ENCODE results near the gene UPF3B. TPM values are rescaled to one million over a fixed set of nuclear protein-coding genes. Genes with fewer than 3 reads are reported as not detected.

The UPF3B gene
- total RNA-seq, 2 donors from 2014 or later: 14.6 to 15.3 TPM

DNA sequence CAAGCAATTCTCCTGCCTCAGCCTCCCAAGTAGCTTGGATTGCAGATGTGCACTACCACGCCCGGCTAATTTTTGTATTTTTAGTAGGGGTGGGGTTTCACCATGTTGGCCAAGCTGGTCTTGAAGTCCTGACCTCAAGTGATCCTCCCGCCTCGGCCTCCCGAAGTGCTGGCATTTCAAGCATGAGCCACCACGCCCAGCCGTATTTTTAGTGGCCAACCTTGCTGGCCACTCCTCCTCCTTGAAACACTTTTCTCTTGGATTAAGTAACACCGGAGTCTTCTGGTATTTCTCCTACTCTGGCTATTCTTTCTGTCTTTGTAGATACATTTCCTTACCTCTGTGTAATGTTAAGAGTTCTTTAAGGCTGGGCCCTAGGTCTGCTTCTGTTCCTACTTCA, 50.2 kb downstream of the UPF3B start:
- ATAC-seq (no peak), DNase-seq (ENCODE audit: low spot score) (no peak)
- Mint-ChIP-seq H3K4me1 (ENCODE audit: low read depth in 2 of 2) (no peaks in the 10 kb centered on the region), H3K36me3 (no peaks in the 10 kb centered on the region), H3K9me3 (no peaks in the 10 kb centered on the region), H3K27ac (no peak overlapping the region), H3K4me3 (no peak overlapping the region), H3K27me3 (peaks cover 0 to 4% of the 10 kb centered on the region in 2 donors)

DNA sequence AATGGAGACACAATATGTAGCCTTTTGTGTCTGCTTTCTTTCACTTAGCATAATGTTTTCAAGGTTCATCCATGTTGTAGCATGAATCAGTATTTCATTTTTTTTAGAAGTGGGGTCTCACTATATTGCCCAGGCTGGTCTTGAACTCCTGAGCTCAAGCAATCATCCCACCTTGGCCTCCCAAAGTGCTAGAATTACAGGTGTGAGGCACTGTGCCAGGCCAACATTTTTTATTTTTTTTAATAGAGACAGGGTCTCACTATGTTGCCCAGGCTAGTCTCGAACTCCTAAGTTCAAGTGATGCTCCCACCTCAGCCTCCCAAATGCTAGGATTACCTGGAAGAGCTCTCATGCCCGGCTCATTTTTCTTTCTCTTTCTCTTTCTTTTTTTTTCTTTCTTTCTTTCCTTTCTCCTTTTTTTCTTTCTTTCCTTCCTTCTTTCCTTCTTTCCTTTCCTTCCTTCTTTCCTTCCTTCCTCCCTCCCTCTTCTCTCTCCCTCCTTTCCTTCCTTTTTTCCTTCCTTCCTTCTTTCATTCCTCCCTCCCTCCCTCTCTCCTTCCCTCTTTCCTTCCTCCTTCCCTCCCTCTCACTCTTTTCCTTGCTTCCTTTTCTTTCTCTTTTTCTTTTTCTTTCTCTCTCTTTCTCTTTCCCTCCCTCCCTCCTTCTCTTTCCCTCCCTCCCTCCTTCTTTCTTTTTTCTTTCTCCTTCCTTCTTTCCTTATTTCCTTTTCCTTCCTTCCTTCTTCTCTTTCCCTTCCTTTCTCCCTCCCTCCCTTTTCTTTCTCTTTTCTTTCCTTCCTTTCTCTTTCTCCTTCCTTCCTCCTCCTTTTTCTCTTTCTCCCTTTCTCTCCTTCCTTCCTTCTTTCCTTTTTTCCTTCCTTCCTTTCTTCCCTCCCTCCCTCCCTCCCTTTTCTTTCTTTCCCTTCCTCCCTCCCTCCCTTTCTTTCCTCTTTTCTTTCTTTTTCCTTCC, 51.2 kb downstream of the UPF3B start:
- Mint-ChIP-seq H3K36me3 (no peaks in the 10 kb centered on the region), H3K9me3 (no peaks in the 10 kb centered on the region), H3K27ac (no peak overlapping the region), H3K27me3 (no peaks in the 10 kb centered on the region), H3K4me3 (no peak overlapping the region), H3K4me1 (ENCODE audit: low read depth in 2 of 2) (no peaks in the 10 kb centered on the region)
- ATAC-seq (no peak), DNase-seq (ENCODE audit: low spot score) (no peak)

DNA sequence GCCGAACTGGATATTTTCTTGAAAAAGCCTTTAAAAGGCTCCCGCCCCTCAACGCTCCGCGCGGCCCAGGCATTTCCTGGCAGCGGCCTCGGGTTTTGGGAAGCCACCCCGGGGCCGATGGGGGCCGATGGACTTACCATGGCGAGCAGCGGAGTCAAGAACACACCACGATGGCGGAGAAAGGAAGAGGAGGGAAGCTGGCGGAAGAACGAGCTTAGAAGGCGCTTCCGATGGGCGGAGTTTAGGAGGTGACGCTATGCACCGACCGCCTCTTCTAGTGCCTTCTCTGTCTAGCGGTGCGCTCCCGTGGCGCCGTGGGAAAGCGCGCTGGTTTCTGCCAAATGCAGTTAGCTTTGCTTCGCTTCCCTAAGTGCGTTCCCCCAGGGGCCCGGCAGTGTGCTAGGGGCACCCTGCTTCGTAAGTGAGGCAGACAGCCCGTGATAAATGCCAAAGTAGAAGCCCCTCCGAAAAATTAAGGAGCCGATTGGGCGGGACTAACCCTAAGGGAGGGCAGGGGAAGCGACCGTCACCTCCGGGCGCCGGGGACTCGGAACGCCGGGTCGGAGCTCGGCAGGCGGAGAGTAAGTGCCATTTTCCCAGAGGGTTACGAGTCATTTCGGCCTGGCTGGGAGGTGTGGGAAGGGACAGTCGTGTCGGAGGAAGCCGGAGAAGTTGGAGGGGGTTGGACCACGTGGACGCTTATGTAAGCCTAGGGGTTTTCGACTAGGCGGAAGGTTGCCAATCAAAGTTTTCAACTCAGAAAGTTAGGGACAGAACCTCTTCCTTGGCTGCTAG, 61.1 kb downstream of the UPF3B start, which contains the start of gene RPL39:
RPL39 (minus strand) TSS at position 194 of the 795 bp plus-strand sequence; CDS start at position 140, 54 bp downstream.
- H3K4me3 Mint-ChIP-seq: peak within 1 kb of the TSS; percentile 89

DNA sequence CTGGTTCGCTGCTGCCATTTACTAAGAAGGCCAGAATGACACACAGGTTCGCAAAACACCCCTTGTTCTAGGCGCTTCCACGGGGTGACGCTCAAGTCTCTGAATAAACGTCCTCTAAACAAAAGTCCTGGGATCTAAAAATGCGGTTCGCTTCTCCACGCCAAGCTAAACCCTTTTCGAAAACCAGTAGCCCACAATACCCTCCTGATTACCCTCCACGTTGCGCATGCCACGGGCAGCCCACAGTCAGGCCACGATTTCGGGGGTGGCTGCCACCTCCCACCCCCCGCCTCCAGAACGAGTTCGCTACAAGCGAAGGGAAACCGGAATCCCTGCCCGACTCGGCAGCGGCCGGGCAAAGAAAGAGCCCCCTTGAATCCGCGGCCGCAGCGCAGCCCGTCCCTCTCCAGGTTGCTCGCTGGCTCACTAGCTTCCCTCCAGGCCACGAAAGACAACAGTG, 61.8 kb downstream of the UPF3B start:
- H3K36me3 Mint-ChIP-seq: peaks cover 9% of the 10 kb centered on the region
- H3K27me3 Mint-ChIP-seq: no peaks in the 10 kb centered on the region
- DNase-seq (ENCODE audit: low spot score): no peak
- H3K27ac Mint-ChIP-seq: peak overlapping the region; percentile 92 to 95
- H3K4me1 Mint-ChIP-seq (ENCODE audit: low read depth in 2 of 2): peaks cover 10 to 16% of the 10 kb centered on the region in 2 donors
- no peaks in the 10 kb centered on the region for H3K9me3 Mint-ChIP-seq
- H3K4me3 Mint-ChIP-seq: peak overlapping the region; percentile 89
- ATAC-seq: peak; percentile 25 to 28

More for the DNA sequence above, 61.1 kb downstream of the UPF3B start, which contains the start of gene RPL39:
- Mint-ChIP-seq H3K27me3 (no peaks in the 10 kb centered on the region), H3K36me3 (peaks cover 9% of the 10 kb centered on the region), H3K4me1 (ENCODE audit: low read depth in 2 of 2) (peaks cover 10 to 12% of the 10 kb centered on the region in 2 donors), H3K27ac (peak within 1 kb of the TSS; percentile 92 to 95), H3K9me3 (no peaks in the 10 kb centered on the region)
- ATAC-seq: peak; percentile 97
- peak; percentile 83 for DNase-seq (ENCODE audit: low spot score)

DNA sequence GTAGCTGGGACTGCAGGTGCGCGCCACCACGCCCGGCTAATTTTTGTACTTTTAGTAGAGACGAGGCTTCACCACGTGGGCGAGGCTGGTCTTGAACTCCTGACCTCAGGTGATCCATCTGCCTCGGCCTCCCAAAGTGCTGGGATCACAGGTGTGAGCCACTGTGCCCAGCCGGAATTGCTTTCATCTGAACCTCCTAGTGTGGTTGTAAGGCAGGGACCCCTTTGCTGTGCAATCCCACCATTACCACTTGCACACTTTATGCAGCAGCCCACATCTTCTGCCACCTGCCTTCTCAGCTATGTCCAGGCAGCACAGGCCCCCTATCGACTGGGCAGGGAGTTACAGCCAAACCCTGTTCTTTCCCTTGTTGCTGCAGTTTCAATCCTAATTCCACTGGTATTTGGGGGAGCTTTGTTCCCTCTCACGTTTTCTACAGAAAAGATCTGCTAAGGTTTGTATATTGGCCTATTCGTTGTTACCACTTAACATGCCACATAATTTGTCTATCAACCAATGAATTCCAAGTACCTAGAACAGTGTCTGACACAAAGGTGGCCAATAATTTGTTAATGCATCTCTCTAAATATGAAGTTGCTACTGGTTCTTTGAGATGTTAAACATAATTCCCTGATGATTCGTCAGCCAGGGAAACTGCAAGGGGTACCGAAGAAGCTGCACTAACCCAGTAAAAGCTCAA, 67.9 kb downstream of the UPF3B start:
- DNase-seq (ENCODE audit: low spot score): no peak
- Mint-ChIP-seq H3K4me1 (ENCODE audit: low read depth in 2 of 2) (peaks cover 20 to 31% of the 10 kb centered on the region in 2 donors), H3K4me3 (peak overlapping the region; percentile 38), H3K27me3 (peaks cover 0 to 2% of the 10 kb centered on the region in 2 donors), H3K27ac (no peak overlapping the region), H3K36me3 (peaks cover 19% of the 10 kb centered on the region), H3K9me3 (no peaks in the 10 kb centered on the region)
- peak in 1 of 2 donors; percentile 56 for ATAC-seq

Other genes starting within 250 kb of the UPF3B start
- gene NKRF, start 246.5 kb downstream of the UPF3B start, total RNA-seq: 10 to 100 TPM; 15.8 to 24.4 TPM
- gene SEPTIN6, start 159.8 kb downstream of the UPF3B start, total RNA-seq: 10 to 100 TPM; 79.7 to 84.0 TPM
- not detected for gene SOWAHD, start 94.4 kb downstream of the UPF3B start, total RNA-seq
- 1,000 to 10,000 TPM; 1,043 to 1,156 TPM for gene RPL39, start 61.3 kb downstream of the UPF3B start, total RNA-seq
- gene RNF113A, start 18.8 kb upstream of the UPF3B start, total RNA-seq: 10 to 100 TPM; 21.6 to 32.3 TPM
- 10 to 100 TPM; 65.0 to 86.0 TPM for gene NDUFA1, start 18.9 kb upstream of the UPF3B start, total RNA-seq
- not detected for gene AKAP14, start 42.9 kb upstream of the UPF3B start, total RNA-seq
- gene NKAP, start 90.8 kb upstream of the UPF3B start, total RNA-seq: 1 to 10 TPM; 7.3 to 8.7 TPM
- not detected for gene RHOXF2B, start 224.7 kb upstream of the UPF3B start, total RNA-seq

All from natural killer cell treated with Interleukin-12 subunit alpha and Interleukin-12 subunit beta and Interleukin-15 and Interleukin-18, amount 100 ng/mL, for 72 hours (primary cell).